H1 (cell line): ENCODE measurements around the gene CCDC86. TPM values are rescaled to one million over a fixed set of nuclear protein-coding genes. Genes with fewer than 3 reads are reported as not detected.

Experiments used
- CTCF ChIA-PET: fragments of 300-600 bp; sonication (Branson Sonifier 250); formaldehyde crosslinking; loops from one replicate; lab custom pipeline; 2021; ENCODE audit not compliant: partially characterized antibody; lab: Charles Lee
- POLR2A ChIA-PET: fragments of 300-600 bp; sonication (Branson Sonifier 250); formaldehyde crosslinking; loops from one replicate; lab custom pipeline; 2021; ENCODE audit warnings: inconsistent platforms; ENCODE audit not compliant: partially characterized antibody; lab: Charles Lee
- DNase-seq, 2 experiments: peaks; one replicate each; pipeline versions ENCODE4 v3.0.0 to v3.0.0-alpha.2; 2010 to 2022; ENCODE audit warnings: low spot score in 2 of 2, low read depth in 1 of 2, mixed read lengths in 1 of 2
- FAIRE-seq: peaks from 2 replicates; lab custom pipeline; 2011; peaks lifted over from hg19 to GRCh38; lab: Jason Lieb, UNC
- H2AFZ ChIP-seq: 2 replicates; pipeline ENCODE4 v1.8.1; 2012; ENCODE audit warnings: low read length, inconsistent platforms
- H2AK5ac ChIP-seq: 2 replicates; pipeline ENCODE4 v1.6.1; 2013; ENCODE audit warnings: low read depth, low read length
- H2BK120ac ChIP-seq: replicated peaks from 2 replicates; pipeline ENCODE3; 2013; ENCODE audit warnings: low read depth, low read length, inconsistent platforms
- H2BK12ac ChIP-seq: 2 replicates; pipeline ENCODE4 v1.6.1; 2013; ENCODE audit warnings: low read depth, low read length
- H2BK15ac ChIP-seq: 2 replicates; pipeline ENCODE4 v1.6.1; 2013; ENCODE audit warnings: low read length
- H2BK20ac ChIP-seq: 2 replicates; pipeline ENCODE4 v1.6.1; 2013; ENCODE audit warnings: low read length
- H2BK5ac ChIP-seq: 2 replicates; pipeline ENCODE4 v1.6.1; 2013; ENCODE audit warnings: low read depth, low read length
- H3K14ac ChIP-seq: 2 replicates; pipeline ENCODE4 v1.6.1; 2013; ENCODE audit warnings: inconsistent platforms; ENCODE audit not compliant: insufficient read length
- H3K18ac ChIP-seq: 2 replicates; pipeline ENCODE4 v1.6.1; 2013; ENCODE audit warnings: low read length; ENCODE audit errors: extremely low read depth
- H3K23ac ChIP-seq: 2 replicates; pipeline ENCODE4 v1.6.1; 2013; ENCODE audit warnings: inconsistent platforms; ENCODE audit not compliant: insufficient read length
- H3K23me2 ChIP-seq: 2 replicates; pipeline ENCODE4 v1.6.1; 2013; ENCODE audit warnings: low read depth, low read length
- H3K27ac ChIP-seq: 2 replicates; pipeline ENCODE4 v1.6.1; 2011; ENCODE audit warnings: low read depth, low read length, inconsistent platforms
- H3K27me3 ChIP-seq, 4 experiments: replicated peaks in 1 of 4; 1 replicate in 1 of 4; 2 replicates in 3 of 4; pipeline versions ENCODE4 v1.6.1 to v1.8.1; 2011 to 2013; ENCODE audit warnings: low read length in 3 of 4, mild to moderate bottlenecking in 3 of 4, inconsistent platforms in 2 of 4, mixed read lengths in 2 of 4, moderate library complexity in 1 of 4; ENCODE audit not compliant: control insufficient read depth in 3 of 4, insufficient read depth in 3 of 4; ENCODE audit errors: extremely low read depth in 1 of 4
- H3K36me3 ChIP-seq, 4 experiments: 2 replicates each; pipeline versions ENCODE4 v1.6.1 to v1.8.1; 2011 to 2013; ENCODE audit warnings: mild to moderate bottlenecking in 4 of 4, low read length in 3 of 4, moderate library complexity in 2 of 4, control low read depth in 1 of 4, inconsistent platforms in 1 of 4; ENCODE audit not compliant: insufficient read depth in 4 of 4, control insufficient read depth in 2 of 4
- H3K4ac ChIP-seq: replicated peaks from 2 replicates; pipeline ENCODE3; 2013; ENCODE audit warnings: low read length, low read depth, mixed read lengths, inconsistent platforms; ENCODE audit not compliant: insufficient read length
- H3K4me1 ChIP-seq, 4 experiments: replicated peaks in 1 of 4; 1 replicate in 1 of 4; 2 replicates in 3 of 4; pipeline versions ENCODE4 v1.6.1 to v1.8.1; 2011 to 2013; ENCODE audit warnings: low read length in 3 of 4, inconsistent platforms in 2 of 4, mixed read lengths in 1 of 4; ENCODE audit not compliant: insufficient read depth in 4 of 4, control insufficient read depth in 3 of 4
- H3K4me2 ChIP-seq, 2 experiments: 2 replicates each; pipeline versions ENCODE4 v1.6.1 to v1.8.1; 2011 to 2013; ENCODE audit warnings: low read depth in 2 of 2, low read length in 2 of 2, control low read depth in 1 of 2, inconsistent platforms in 1 of 2, mild to moderate bottlenecking in 1 of 2; ENCODE audit not compliant: insufficient read depth in 1 of 2
- H3K4me3 ChIP-seq, 4 experiments: fragments of 200-600, 300-600 bp in 1 of 4; sonication (generic), shearing (Covaris generic), sonication (Bioruptor Twin) in 1 of 4; 2 replicates each; pipeline versions ENCODE4 v1.5.1 to v1.8.1; 2011 to 2016; ENCODE audit warnings: low read length in 4 of 4, low read depth in 3 of 4, control low read depth in 2 of 4, inconsistent platforms in 2 of 4, mild to moderate bottlenecking in 2 of 4, mixed read lengths in 1 of 4, moderate library complexity in 1 of 4; ENCODE audit not compliant: insufficient read depth in 2 of 4; ENCODE audit errors: extremely low read depth in 1 of 4
- H3K56ac ChIP-seq: replicated peaks from 2 replicates; pipeline ENCODE3; 2013; ENCODE audit warnings: low read depth, mild to moderate bottlenecking, mixed read lengths, low read length, inconsistent platforms; ENCODE audit not compliant: insufficient read length
- H3K79me1 ChIP-seq: 2 replicates; pipeline ENCODE4 v1.6.1; 2013; ENCODE audit warnings: low read depth, low read length, control low read depth
- H3K79me2 ChIP-seq, 2 experiments: 2 replicates each; pipeline versions ENCODE4 v1.6.1 to v1.8.1; 2012 to 2013; ENCODE audit warnings: low read length in 2 of 2, mild to moderate bottlenecking in 2 of 2, inconsistent platforms in 1 of 2; ENCODE audit not compliant: insufficient read depth in 2 of 2, control insufficient read depth in 1 of 2
- H3K9ac ChIP-seq, 4 experiments: replicated peaks in 1 of 4; 1 replicate in 1 of 4; 2 replicates in 3 of 4; pipeline versions ENCODE4 v1.6.1 to v1.8.1; 2011 to 2013; ENCODE audit warnings: low read depth in 3 of 4, low read length in 3 of 4, control low read depth in 2 of 4, mild to moderate bottlenecking in 2 of 4, moderate library complexity in 2 of 4, inconsistent platforms in 1 of 4; ENCODE audit errors: extremely low read depth in 1 of 4
- H3K9me3 ChIP-seq, 2 experiments: 2 replicates each; pipeline versions ENCODE4 v1.6.1 to v1.8.1; 2012 to 2013; ENCODE audit warnings: mild to moderate bottlenecking in 2 of 2, moderate library complexity in 2 of 2, control low read depth in 1 of 2, inconsistent platforms in 1 of 2, low read depth in 1 of 2, low read length in 1 of 2, mixed read lengths in 1 of 2; ENCODE audit not compliant: insufficient read depth in 2 of 2
- H4K20me1 ChIP-seq, 2 experiments: replicated peaks in 1 of 2; 2 replicates each; pipeline versions ENCODE3 to v1.8.1; 2011 to 2013; ENCODE audit warnings: inconsistent platforms in 2 of 2, low read length in 2 of 2, mild to moderate bottlenecking in 1 of 2; ENCODE audit not compliant: insufficient read depth in 2 of 2, control insufficient read depth in 1 of 2
- H4K5ac ChIP-seq: 2 replicates; pipeline ENCODE4 v1.6.1; 2013; ENCODE audit warnings: low read length, low read depth, mixed read lengths, inconsistent platforms; ENCODE audit not compliant: insufficient read length
- H4K8ac ChIP-seq: 2 replicates; pipeline ENCODE4 v1.8.0; 2013; ENCODE audit warnings: mild to moderate bottlenecking, moderate library complexity, low read length, inconsistent platforms; ENCODE audit not compliant: insufficient read depth; ENCODE audit errors: extremely low read depth
- H4K91ac ChIP-seq: replicated peaks from 2 replicates; pipeline ENCODE3; 2013; ENCODE audit warnings: low read length, mixed read lengths, inconsistent platforms; ENCODE audit not compliant: insufficient read length
- CEBPB ChIP-seq: IDR thresholded peaks from 2 replicates; pipeline ENCODE4 v1.6.1; 2012; ENCODE audit warnings: low read depth, low read length
- EGR1 ChIP-seq: IDR thresholded peaks from 2 replicates; pipeline ENCODE4 v1.6.1; 2011; ENCODE audit warnings: low read depth, low read length, borderline replicate concordance
- EP300 ChIP-seq, 2 experiments: IDR thresholded peaks; 1 replicate in 1 of 2; 2 replicates in 1 of 2; pipeline ENCODE4 v1.6.1; 2011 to 2012; ENCODE audit warnings: low read depth in 2 of 2, low read length in 2 of 2, mild to moderate bottlenecking in 2 of 2, borderline replicate concordance in 1 of 2, inconsistent platforms in 1 of 2, moderate library complexity in 1 of 2
- EZH2 ChIP-seq: fragments of 200-600 bp; sonication (generic); IDR thresholded peaks from 2 replicates; pipeline ENCODE4 v1.7.1; 2012; ENCODE audit warnings: low read depth, mild to moderate bottlenecking, moderate library complexity, low read length, inconsistent platforms; ENCODE audit not compliant: severe bottlenecking
- JUND ChIP-seq: IDR thresholded peaks from 2 replicates; pipeline ENCODE4 v1.6.1; 2011; ENCODE audit warnings: mild to moderate bottlenecking, improper control_type of control experiment, low read length
- KDM5A ChIP-seq: fragments of 200-600 bp; IDR thresholded peaks from 2 replicates; pipeline ENCODE4 v1.7.1; 2012; ENCODE audit warnings: mild to moderate bottlenecking, low read length, inconsistent platforms, mixed read lengths
- MAFK ChIP-seq: IDR thresholded peaks from 2 replicates; pipeline ENCODE4 v1.6.1; 2012; ENCODE audit warnings: low read depth, mild to moderate bottlenecking, improper control_type of control experiment, low read length
- POLR2A ChIP-seq, 2 experiments: IDR thresholded peaks; 1 replicate in 1 of 2; 2 replicates in 1 of 2; pipeline ENCODE4 v1.6.1; 2011; ENCODE audit warnings: low read depth in 2 of 2, low read length in 2 of 2, mild to moderate bottlenecking in 2 of 2; ENCODE audit errors: control extremely low read depth in 1 of 2
- RAD21 ChIP-seq, 2 experiments: IDR thresholded peaks in 1 of 2; conservative IDR thresholded peaks in 1 of 2; 2 replicates each; pipeline ENCODE4 v1.6.1; 2011; ENCODE audit warnings: low read depth in 2 of 2, low read length in 2 of 2, improper control_type of control experiment in 1 of 2, inconsistent platforms in 1 of 2, mild to moderate bottlenecking in 1 of 2, moderate library complexity in 1 of 2
- RNF2 ChIP-seq: fragments of 200-900, 300-1000 bp; sonication (generic); IDR thresholded peaks from 2 replicates; pipeline ENCODE4 v1.7.1; 2016; ENCODE audit warnings: borderline replicate concordance, low read depth, mild to moderate bottlenecking, antibody characterized with exemption, low read length; ENCODE audit not compliant: poor library complexity, severe bottlenecking; ENCODE audit errors: missing control alignments
- TCF12 ChIP-seq: IDR thresholded peaks from 2 replicates; pipeline ENCODE4 v1.6.1; 2011; ENCODE audit warnings: low read depth, mild to moderate bottlenecking, low read length
- WGBS, 2 experiments: shearing (Covaris generic) in 1 of 2; methylation state at CpG; one replicate each; pipeline versions ENCODE4 v1.1.6 to v1.1.7; 2013 to 2015; ENCODE audit warnings: low lambda C conversion rate in 2 of 2, mixed read lengths in 2 of 2, inconsistent platforms in 1 of 2, low coverage in 1 of 2, missing lambda C conversion rate in 1 of 2; ENCODE audit not compliant: insufficient replicate concordance in 2 of 2, insufficient coverage in 1 of 2, insufficient read length in 1 of 2; ENCODE audit errors: extremely low coverage in 1 of 2, missing lambda C conversion rate in 1 of 2; 5-methylcytosine and 5-hydroxymethylcytosine counted together
- polyA plus RNA-seq, 7 experiments: library from polyadenylated mRNA; depleted of rRNA in 3 of 7; stranded (reverse) in 5 of 7; unstranded in 2 of 7; fragments of >200 nt in 5 of 7; fragments of 200-250 nt in 2 of 7; gene quantifications; 1 replicate in 5 of 7; 2 replicates in 1 of 7; 4 replicates in 1 of 7; pipeline versions ENCODE4 v1.2.1 to v1.2.3, GENCODE V29; 2011 to 2013; ENCODE audit warnings: missing spikeins in 2 of 7, mixed read lengths in 2 of 7
- total RNA-seq: library from RNA; stranded (reverse); fragmentation: NEBNext Ultra II Directional; extraction: Animal tissue kit (Norgen Biotek cat#: 25700); gene quantifications from 2 replicates; pipeline ENCODE4 v1.2.1, GENCODE V29; 2021
- TF ChIP-seq, protein P1 (sequence below): IDR thresholded peaks from 2 replicates; pipeline ENCODE4 v1.6.1; 2011; ENCODE audit warnings: low read length, improper control_type of control experiment
- TF ChIP-seq, protein P2 (sequence below): IDR thresholded peaks from 2 replicates; pipeline ENCODE4 v1.6.1; 2012; ENCODE audit warnings: inconsistent platforms

Gene CCDC86
- total and polyA plus RNA-seq, 2 of the 8 experiments (the other 6 are each of a cell fraction or from before 2014, with no cell fraction given), result 37.7 to 76.4 TPM

DNA sequence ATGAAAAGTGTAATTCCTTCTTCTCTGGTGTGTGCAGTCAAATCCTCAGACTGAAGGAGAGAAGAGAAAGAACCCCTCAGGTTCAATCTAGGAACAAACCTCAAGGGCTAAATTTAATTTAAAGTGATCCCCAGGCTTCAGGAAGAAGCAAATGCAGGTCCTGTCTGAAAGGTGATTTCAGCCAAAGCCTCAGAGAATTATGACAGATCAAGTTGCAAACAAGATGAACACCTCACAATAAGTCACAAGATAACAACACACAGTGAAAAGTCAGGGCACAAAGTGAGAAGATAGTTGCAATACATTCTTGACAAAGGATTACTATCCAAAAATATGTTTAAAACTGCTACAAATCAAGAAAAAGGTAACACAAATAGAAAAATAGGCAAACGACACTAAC lies 37.2 kb downstream of the CCDC86 start:
- H2AFZ ChIP-seq, result no peak overlapping the region
- FAIRE-seq (no peak), DNase-seq (no peak)
- no peaks in the 10 kb centered on the region; a peak in 1 of 7 replicates for H3K4me1 ChIP-seq
- H3K9ac ChIP-seq, result no peak overlapping the region
- H4K91ac ChIP-seq, result no peak overlapping the region
- H3K4ac ChIP-seq, result no peak overlapping the region
- ChIA-PET CTCF (interaction anchor here (9.5 kb wide), 1 partner anchor 9 kb away, joined by 52 read pairs; no protein-coding TSS in a partner anchor), POLR2A (no interaction called here)
- no peak overlapping the region for H2BK15ac ChIP-seq
- no peak overlapping the region for H3K4me3 ChIP-seq
- H4K8ac ChIP-seq, result no peak overlapping the region
- H2BK120ac ChIP-seq, result no peak overlapping the region
- H3K27me3 ChIP-seq, result no peaks in the 10 kb centered on the region
- H3K79me2 ChIP-seq, result no peaks in the 10 kb centered on the region
- H3K4me2 ChIP-seq, result no peak overlapping the region
- H4K5ac ChIP-seq, result no peak overlapping the region
- no peak overlapping the region for H3K56ac ChIP-seq
- no peaks in the 10 kb centered on the region for H3K9me3 ChIP-seq
- no peak overlapping the region for H2AK5ac ChIP-seq
- H3K36me3 ChIP-seq, result peaks cover 0 to 5% (median 0%) of the 10 kb centered on the region in 4 experiments; a peak in 2 of 8 replicates
- H3K14ac ChIP-seq, result no peak overlapping the region
- no peaks in the 10 kb centered on the region for H3K79me1 ChIP-seq
- H3K23ac ChIP-seq, result no peak overlapping the region
- no peak overlapping the region for H2BK12ac ChIP-seq
- no peak overlapping the region for H3K27ac ChIP-seq
- H2BK20ac ChIP-seq, result no peak overlapping the region
- no peaks in the 10 kb centered on the region for H4K20me1 ChIP-seq
- 83% methylated on average over 1 of the region's 1 CpG; no CpG with 5 or more reads in 1 of the 2 experiments for WGBS, 2 experiments
- no peak overlapping the region for H2BK5ac ChIP-seq
- no peaks in the 10 kb centered on the region for H3K23me2 ChIP-seq
- no peak overlapping the region for H3K18ac ChIP-seq
- TF ChIP-seq EP300 (IDR thresholded peaks at IDR 0.05; ENCODE audit: borderline replicate concordance in 1 of 2, low read depth in 2 of 2, low read length in 2 of 2) (no peak), RAD21 (IDR thresholded peaks at IDR 0.05 in 1 of 2, conservative IDR thresholded peaks at IDR 0.05 in 1 of 2; ENCODE audit: low read depth in 2 of 2, low read length in 2 of 2) (no peak), TCF12 (no peak), EGR1 (no peak), MAFK (no peak), JUND (no peak), EZH2 (no peak), RNF2 (no peak), KDM5A (no peak), POLR2A (IDR thresholded peaks at IDR 0.05; ENCODE audit: control extremely low read depth in 1 of 2, low read depth in 2 of 2, low read length in 2 of 2) (no peak), CEBPB (no peak)
- TF ChIP-seq, protein P1, sequence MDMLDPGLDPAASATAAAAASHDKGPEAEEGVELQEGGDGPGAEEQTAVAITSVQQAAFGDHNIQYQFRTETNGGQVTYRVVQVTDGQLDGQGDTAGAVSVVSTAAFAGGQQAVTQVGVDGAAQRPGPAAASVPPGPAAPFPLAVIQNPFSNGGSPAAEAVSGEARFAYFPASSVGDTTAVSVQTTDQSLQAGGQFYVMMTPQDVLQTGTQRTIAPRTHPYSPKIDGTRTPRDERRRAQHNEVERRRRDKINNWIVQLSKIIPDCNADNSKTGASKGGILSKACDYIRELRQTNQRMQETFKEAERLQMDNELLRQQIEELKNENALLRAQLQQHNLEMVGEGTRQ, result no peak
- TF ChIP-seq, protein P2, sequence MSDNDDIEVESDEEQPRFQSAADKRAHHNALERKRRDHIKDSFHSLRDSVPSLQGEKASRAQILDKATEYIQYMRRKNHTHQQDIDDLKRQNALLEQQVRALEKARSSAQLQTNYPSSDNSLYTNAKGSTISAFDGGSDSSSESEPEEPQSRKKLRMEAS, result no peak
